ENCODE data around the gene NSD1. TPM values are rescaled to one million over a fixed set of nuclear protein-coding genes. Genes with fewer than 3 reads are reported as not detected.

Gene NSD1
- total RNA-seq, 1 experiment from 2014 or later = 58.8 TPM

- TF ChIP-seq POLR2A (IDR thresholded peaks at IDR 0.05; ENCODE audit: borderline replicate concordance, extremely low read depth, insufficient read depth, insufficient read length) (no peak), EZH2 (IDR thresholded peaks at IDR 0.05) (no peak), RAD21 (IDR thresholded peaks at IDR 0.05; ENCODE audit: low read depth) (no peak), CEBPB (IDR thresholded peaks at IDR 0.05; ENCODE audit: low read depth) (no peak), ATF3 (IDR thresholded peaks at IDR 0.05) (no peak), FOSL1 (IDR thresholded peaks at IDR 0.05; ENCODE audit: low read depth) (no peak)
Measured at GRCh38 chr5:177347699-177348098, 214.1 kb downstream of the NSD1 start (continued).

- ATAC-seq (no peak), DNase-seq (ENCODE audit: low read depth, low spot score) (no peak)
- BruUV-seq (replicated peaks) = no TSS peak
- ChIA-PET POLR2A (no interaction called here), RAD21 (ENCODE audit: low non-redundant PET in 1 of 2, low total read pairs in 2 of 2, uncharacterized antibody in 2 of 2, unreplicated experiment in 2 of 2) (no interaction called here), CTCF (no interaction called here)
- H4K20me1 ChIP-seq (ENCODE audit: insufficient read depth) = peaks cover 3% of the 10 kb centered on the region; the same call in 1 of the 2 replicates
- H3K4me2 ChIP-seq (ENCODE audit: low read length) = no peak overlapping the region
- H3K9me2 ChIP-seq (ENCODE audit: insufficient read depth) = no peaks in the 10 kb centered on the region
- H3K4me3 ChIP-seq (replicated peaks in 1 of 2; ENCODE audit: low read depth in 1 of 2, low read length in 2 of 2) = no peak overlapping the region
- no peak for TF ChIP-seq ATF3 (IDR thresholded peaks at IDR 0.05)
- TF ChIP-seq POLR2A (IDR thresholded peaks at IDR 0.05; ENCODE audit: borderline replicate concordance, extremely low read depth, insufficient read depth, insufficient read length) = no peak
- TF ChIP-seq ZNF274 (IDR thresholded peaks at IDR 0.05; ENCODE audit: low read depth, low read length) = no peak
- TF ChIP-seq TCF7L2 (IDR thresholded peaks at IDR 0.05; ENCODE audit: borderline replicate concordance, extremely low read depth, insufficient read depth, insufficient read length) = no peak
- TF ChIP-seq JUND (IDR thresholded peaks at IDR 0.05) = no peak
- no peak for TF ChIP-seq SP1 (IDR thresholded peaks at IDR 0.05; ENCODE audit: low read depth)
- no peak for TF ChIP-seq YY1 (IDR thresholded peaks at IDR 0.05; ENCODE audit: extremely low read depth, insufficient replicate concordance, low read depth, low read length)
- no peak overlapping the region for H2AFZ ChIP-seq (ENCODE audit: low read depth, low read length, poor library complexity, severe bottlenecking)
- H3K79me2 ChIP-seq (ENCODE audit: insufficient read depth, low read length) = peaks cover 69% of the 10 kb centered on the region
- peaks cover 8 to 11% of the 10 kb centered on the region in 2 experiments; a peak in 3 of 4 replicates for H3K36me3 ChIP-seq (ENCODE audit: control insufficient read depth in 1 of 2, insufficient read depth in 2 of 2, low read length in 2 of 2)
- H3K4me1 ChIP-seq (ENCODE audit: control insufficient read depth in 1 of 2, insufficient read depth in 2 of 2, low read length in 2 of 2) = peaks cover 14 to 16% of the 10 kb centered on the region in 2 experiments
- no peak overlapping the region for H3K9ac ChIP-seq (ENCODE audit: low read length)
- H3K9me3 ChIP-seq (ENCODE audit: control insufficient read depth in 1 of 2, insufficient read depth in 1 of 2, low read depth in 1 of 2, low read length in 2 of 2) = no peaks in the 10 kb centered on the region
- H3K27me3 ChIP-seq (ENCODE audit: insufficient read depth, low read length) = no peaks in the 10 kb centered on the region
- intact Hi-C loops (cut with micrococcal nuclease) = no loop called here
- H3K27ac ChIP-seq (ENCODE audit: low read depth, low read length) = no peak overlapping the region
Measured at GRCh38 chr5:177349362-177349647, 215.7 kb downstream of the NSD1 start.

Data from HCT116 (cell line).